Measurements from ENCODE around the gene CAMTA1. TPM values are rescaled to one million over a fixed set of nuclear protein-coding genes. Genes with fewer than 3 reads are reported as not detected.
A peak's percentile ranks its signal among the peaks of the same experiment; 100 is the strongest.

CAMTA1 gene
- total RNA-seq, 1 experiment from 2014 or later: 82.2 TPM

- H3K27me3 ChIP-seq (ENCODE audit: control insufficient read depth, insufficient read depth, low read length): no peaks in the 10 kb centered on the region
- intact Hi-C loops (cut with micrococcal nuclease; ENCODE audit: unreplicated experiment): no loop called here
- no peaks in the 10 kb centered on the region for H3K36me3 ChIP-seq (ENCODE audit: control insufficient read depth, insufficient read depth, low read length)
- in situ Hi-C loops (cut with HindIII; ENCODE audit: low pct_unique_long_range_greater_than_20kb, low sequenced_read_pairs): no loop called here
- H3K4me1 ChIP-seq (ENCODE audit: control insufficient read depth, insufficient read depth, low read length): no peaks in the 10 kb centered on the region
- CTCF ChIA-PET: no interaction called here
- no peak for TF ChIP-seq SIN3A (IDR thresholded peaks at IDR 0.05; ENCODE audit: borderline replicate concordance, insufficient read depth, low read depth, low read length)
- TF ChIP-seq TCF7L2 (IDR thresholded peaks at IDR 0.05; ENCODE audit: low read depth, low read length): 0 out of 2 replicates have a peak, but pooled peaks have one; percentile 15
- no peak overlapping the region for H3K4me3 ChIP-seq (ENCODE audit: low read depth in 2 of 2, low read length in 2 of 2)
- no peaks in the 10 kb centered on the region for H3K9me3 ChIP-seq (ENCODE audit: control insufficient read depth, insufficient read depth, low read depth, low read length)
- POLR2A ChIA-PET: no interaction called here
- ATAC-seq: no peak
- no peak overlapping the region for H3K27ac ChIP-seq (ENCODE audit: low read length)
- no TSS peak for BruUV-seq (replicated peaks)
- DNase-seq (ENCODE audit: low read depth, low spot score): no peak
Observed at GRCh38 chr1:7636795-7637526, 851.7 kb downstream of the CAMTA1 start.

- in situ Hi-C loops (cut with HindIII; ENCODE audit: low pct_unique_long_range_greater_than_20kb, low sequenced_read_pairs): no loop called here
- intact Hi-C loops (cut with micrococcal nuclease; ENCODE audit: unreplicated experiment): no loop called here
- no peak overlapping the region for H3K4me3 ChIP-seq (ENCODE audit: low read depth in 2 of 2, low read length in 2 of 2)
- ChIA-PET CTCF (interaction anchor here (0.6 to 0.7 kb wide), 2 partner anchors 9 to 11 kb away, joined by 3 to 4 read pairs; no protein-coding TSS in a partner anchor), POLR2A (no interaction called here)
- no peaks in the 10 kb centered on the region for H3K36me3 ChIP-seq (ENCODE audit: control insufficient read depth, insufficient read depth, low read length)
- DNase-seq (ENCODE audit: low read depth, low spot score): no peak
- no peak overlapping the region for H3K27ac ChIP-seq (ENCODE audit: low read length)
- H3K9me3 ChIP-seq (ENCODE audit: control insufficient read depth, insufficient read depth, low read depth, low read length): no peaks in the 10 kb centered on the region
- no peak for TF ChIP-seq TCF7L2 (IDR thresholded peaks at IDR 0.05; ENCODE audit: low read depth, low read length)
- H3K27me3 ChIP-seq (ENCODE audit: control insufficient read depth, insufficient read depth, low read length): no peaks in the 10 kb centered on the region
- no peaks in the 10 kb centered on the region for H3K4me1 ChIP-seq (ENCODE audit: control insufficient read depth, insufficient read depth, low read length)
- no peak for ATAC-seq
- no TSS peak for BruUV-seq (replicated peaks)
Observed at GRCh38 chr1:7638078-7638477, 852.8 kb downstream of the CAMTA1 start.

GRCh38 chr1:7639435-7640131, 854.3 kb downstream of the CAMTA1 start:
- in situ Hi-C loops (cut with HindIII; ENCODE audit: low pct_unique_long_range_greater_than_20kb, low sequenced_read_pairs): no loop called here
- no peak overlapping the region for H3K27ac ChIP-seq (ENCODE audit: low read length)
- H3K4me1 ChIP-seq (ENCODE audit: control insufficient read depth, insufficient read depth, low read length): no peaks in the 10 kb centered on the region
- BruUV-seq (replicated peaks): no TSS peak
- intact Hi-C loops (cut with micrococcal nuclease; ENCODE audit: unreplicated experiment): loop anchor here (10.0 kb wide), 1 partner anchor 185 kb away; no protein-coding TSS in a partner anchor
- ATAC-seq (no peak), DNase-seq (ENCODE audit: low read depth, low spot score) (no peak)
- no peaks in the 10 kb centered on the region for H3K9me3 ChIP-seq (ENCODE audit: control insufficient read depth, insufficient read depth, low read depth, low read length)
- no peaks in the 10 kb centered on the region for H3K27me3 ChIP-seq (ENCODE audit: control insufficient read depth, insufficient read depth, low read length)
- POLR2A ChIA-PET: interaction anchor here (0.7 kb wide), 1 partner anchor 815 kb away, joined by 5 read pairs; no protein-coding TSS in a partner anchor
- H3K36me3 ChIP-seq (ENCODE audit: control insufficient read depth, insufficient read depth, low read length): no peaks in the 10 kb centered on the region
- CTCF ChIA-PET: interaction anchor here (0.6 to 0.7 kb wide), 2 partner anchors 341 to 554 kb away, joined by 3 to 4 read pairs; no protein-coding TSS in a partner anchor
- no peak overlapping the region for H3K4me3 ChIP-seq (ENCODE audit: low read depth in 2 of 2, low read length in 2 of 2)
- TF ChIP-seq TCF7L2 (IDR thresholded peaks at IDR 0.05; ENCODE audit: low read depth, low read length): no peak
- no peak for TF ChIP-seq REST (IDR thresholded peaks at IDR 0.05; ENCODE audit: insufficient read depth in 1 of 2, low read depth in 2 of 2, low read length in 1 of 2)
- no peak for TF ChIP-seq SIN3A (IDR thresholded peaks at IDR 0.05; ENCODE audit: borderline replicate concordance, insufficient read depth, low read depth, low read length)
- TF ChIP-seq POLR2AphosphoS5 (IDR thresholded peaks at IDR 0.05; ENCODE audit: low read depth, low read length): no peak
